Measurements from ENCODE around the gene PPP1R3D. TPM values are rescaled to one million over a fixed set of nuclear protein-coding genes. Genes with fewer than 3 reads are reported as not detected.

Gene PPP1R3D
- total RNA-seq, 1 donor from 2014 or later = 0.30 TPM

DNA sequence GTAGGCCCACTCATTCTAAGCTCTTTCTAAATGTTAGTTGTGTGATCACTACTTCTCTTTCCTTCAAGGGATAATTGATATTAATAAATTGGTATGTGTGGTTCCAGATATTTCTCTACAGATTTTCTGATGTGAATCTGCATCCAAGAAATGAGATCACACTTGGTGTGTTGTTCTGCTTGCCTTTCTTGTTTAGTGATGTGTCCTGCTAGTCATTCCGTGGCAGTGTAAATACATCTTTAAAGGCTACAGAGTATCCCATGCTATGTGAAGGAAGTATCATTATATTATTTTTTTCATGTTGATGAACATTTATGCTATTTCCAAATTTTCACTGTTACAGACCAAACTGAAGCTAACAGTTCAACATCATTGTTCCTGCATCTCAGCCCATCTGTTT is 31.3 kb upstream of the PPP1R3D start:
- H3K79me2 ChIP-seq (ENCODE audit: low read depth) = no peaks in the 10 kb centered on the region
- H4K20me1 ChIP-seq (ENCODE audit: low read depth) = no peaks in the 10 kb centered on the region
- peaks cover 1% of the 10 kb centered on the region for H3K4me1 Mint-ChIP-seq
- H3K36me3 Mint-ChIP-seq = no peaks in the 10 kb centered on the region
- no peaks in the 10 kb centered on the region for H3K4me1 ChIP-seq
- no peak overlapping the region for H3K27ac ChIP-seq
- no peaks in the 10 kb centered on the region for H3K9me3 Mint-ChIP-seq
- no peak overlapping the region for H3K27ac Mint-ChIP-seq
- no peaks in the 10 kb centered on the region for H3K27me3 Mint-ChIP-seq (ENCODE audit: insufficient read depth, low read depth)
- H3K36me3 ChIP-seq = no peaks in the 10 kb centered on the region
- TF ChIP-seq EZH2phosphoT487 (IDR thresholded peaks at IDR 0.05) (no peak), EZH2 (IDR thresholded peaks at IDR 0.05) (no peak)
- TF ChIP-seq, protein P1, sequence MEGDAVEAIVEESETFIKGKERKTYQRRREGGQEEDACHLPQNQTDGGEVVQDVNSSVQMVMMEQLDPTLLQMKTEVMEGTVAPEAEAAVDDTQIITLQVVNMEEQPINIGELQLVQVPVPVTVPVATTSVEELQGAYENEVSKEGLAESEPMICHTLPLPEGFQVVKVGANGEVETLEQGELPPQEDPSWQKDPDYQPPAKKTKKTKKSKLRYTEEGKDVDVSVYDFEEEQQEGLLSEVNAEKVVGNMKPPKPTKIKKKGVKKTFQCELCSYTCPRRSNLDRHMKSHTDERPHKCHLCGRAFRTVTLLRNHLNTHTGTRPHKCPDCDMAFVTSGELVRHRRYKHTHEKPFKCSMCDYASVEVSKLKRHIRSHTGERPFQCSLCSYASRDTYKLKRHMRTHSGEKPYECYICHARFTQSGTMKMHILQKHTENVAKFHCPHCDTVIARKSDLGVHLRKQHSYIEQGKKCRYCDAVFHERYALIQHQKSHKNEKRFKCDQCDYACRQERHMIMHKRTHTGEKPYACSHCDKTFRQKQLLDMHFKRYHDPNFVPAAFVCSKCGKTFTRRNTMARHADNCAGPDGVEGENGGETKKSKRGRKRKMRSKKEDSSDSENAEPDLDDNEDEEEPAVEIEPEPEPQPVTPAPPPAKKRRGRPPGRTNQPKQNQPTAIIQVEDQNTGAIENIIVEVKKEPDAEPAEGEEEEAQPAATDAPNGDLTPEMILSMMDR (IDR thresholded peaks at IDR 0.05) = no peak
- H3K9ac ChIP-seq = no peak overlapping the region
- no peak overlapping the region for H2AFZ ChIP-seq (replicated peaks)
- no peak overlapping the region for H3K4me2 ChIP-seq
- no peak overlapping the region for H3K4me3 Mint-ChIP-seq
- no peak overlapping the region for H3K4me3 ChIP-seq
- no peaks in the 10 kb centered on the region for H3K27me3 ChIP-seq
- no peak for DNase-seq (ENCODE audit: low spot score)
- H3F3A ChIP-seq (ENCODE audit: low read depth) = no peaks in the 10 kb centered on the region
- H3K9me3 ChIP-seq (ENCODE audit: low read depth) = no peaks in the 10 kb centered on the region

DNA sequence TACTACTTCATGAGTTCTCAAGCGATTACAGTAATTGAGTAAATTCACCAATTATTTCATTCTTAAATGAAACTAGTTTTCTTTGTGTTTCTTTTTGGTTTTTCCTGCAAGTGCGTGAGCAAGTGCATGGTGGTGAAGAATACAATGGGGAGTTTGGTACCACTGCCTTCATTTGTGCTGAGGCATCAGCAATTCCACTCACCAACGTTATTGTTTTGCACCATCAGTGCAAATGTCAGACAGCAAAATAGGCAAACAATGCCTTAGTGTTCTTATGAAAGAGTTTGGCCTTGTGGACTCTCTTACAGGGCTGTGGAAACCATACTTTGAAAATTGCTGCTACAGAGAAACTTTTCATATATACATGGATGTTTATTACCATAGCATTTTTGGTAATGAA is 26.3 kb upstream of the PPP1R3D start:
- Histone ChIP-seq H2AFZ (replicated peaks) (no peak overlapping the region), H3K27me3 (no peaks in the 10 kb centered on the region), H3K79me2 (ENCODE audit: low read depth) (no peaks in the 10 kb centered on the region), H3K9ac (no peak overlapping the region), H3K4me3 (no peak overlapping the region), H3F3A (ENCODE audit: low read depth) (no peaks in the 10 kb centered on the region), H3K9me3 (ENCODE audit: low read depth) (no peaks in the 10 kb centered on the region), H3K4me1 (no peaks in the 10 kb centered on the region), H3K36me3 (no peaks in the 10 kb centered on the region), H3K27ac (no peak overlapping the region), H3K4me2 (no peak overlapping the region), H4K20me1 (ENCODE audit: low read depth) (no peaks in the 10 kb centered on the region)
- Mint-ChIP-seq H3K9me3 (no peaks in the 10 kb centered on the region), H3K4me3 (no peak overlapping the region), H3K4me1 (no peaks in the 10 kb centered on the region), H3K36me3 (no peaks in the 10 kb centered on the region), H3K27me3 (ENCODE audit: insufficient read depth, low read depth) (no peaks in the 10 kb centered on the region), H3K27ac (no peak overlapping the region)
- DNase-seq (ENCODE audit: low spot score) = no peak
- TF ChIP-seq EZH2 (IDR thresholded peaks at IDR 0.05) = no peak
- no peak for TF ChIP-seq EZH2phosphoT487 (IDR thresholded peaks at IDR 0.05)
- TF ChIP-seq, protein P1 (IDR thresholded peaks at IDR 0.05) = no peak

DNA sequence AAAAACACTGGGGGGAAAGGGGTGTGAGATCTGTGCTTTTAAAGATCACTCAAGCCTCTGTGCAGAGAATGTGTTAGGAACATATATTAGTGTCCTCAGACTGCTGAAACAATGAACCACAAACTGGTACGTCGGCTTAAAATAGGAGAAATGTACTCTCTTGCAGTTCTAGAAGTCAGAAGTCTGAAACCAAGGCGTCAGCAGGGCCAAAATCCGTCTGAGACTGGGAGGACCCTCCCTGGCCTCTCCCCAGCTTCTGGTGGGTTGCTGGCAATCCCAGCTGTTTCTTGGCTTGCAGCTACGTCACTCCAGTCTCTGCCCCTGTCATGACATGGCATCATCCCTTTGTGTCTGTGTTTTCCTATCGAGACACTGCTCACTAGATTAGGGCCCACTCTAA is 22.1 kb upstream of the PPP1R3D start:
- Histone ChIP-seq H3K4me3 (no peak overlapping the region), H3F3A (ENCODE audit: low read depth) (no peaks in the 10 kb centered on the region), H3K27ac (no peak overlapping the region), H3K4me2 (no peak overlapping the region), H3K4me1 (peaks cover 12% of the 10 kb centered on the region), H3K36me3 (no peaks in the 10 kb centered on the region), H2AFZ (replicated peaks) (no peak overlapping the region), H3K79me2 (ENCODE audit: low read depth) (no peaks in the 10 kb centered on the region), H3K9ac (no peak overlapping the region), H3K9me3 (ENCODE audit: low read depth) (no peaks in the 10 kb centered on the region), H3K27me3 (no peaks in the 10 kb centered on the region), H4K20me1 (ENCODE audit: low read depth) (no peaks in the 10 kb centered on the region)
- no peaks in the 10 kb centered on the region for H3K9me3 Mint-ChIP-seq
- H3K36me3 Mint-ChIP-seq = no peaks in the 10 kb centered on the region
- no peak overlapping the region for H3K27ac Mint-ChIP-seq
- H3K4me1 Mint-ChIP-seq = peaks cover 14% of the 10 kb centered on the region
- peaks cover 2% of the 10 kb centered on the region for H3K27me3 Mint-ChIP-seq (ENCODE audit: insufficient read depth, low read depth)
- DNase-seq (ENCODE audit: low spot score) = no peak
- H3K4me3 Mint-ChIP-seq = no peak overlapping the region
- TF ChIP-seq EZH2 (IDR thresholded peaks at IDR 0.05) (no peak), EZH2phosphoT487 (IDR thresholded peaks at IDR 0.05) (no peak)
- TF ChIP-seq, protein P1 (IDR thresholded peaks at IDR 0.05) = no peak
